Neural cell (in vitro differentiated cells): Measurements from ENCODE around the gene CASKIN1. TPM values are rescaled to one million over a fixed set of nuclear protein-coding genes. Genes with fewer than 3 reads are reported as not detected.
A peak's percentile ranks its signal among the peaks of the same experiment; 100 is the strongest.

Experiments
- H2AFZ ChIP-seq: fragments of 200-600, 300-800 bp; sonication (generic), shearing (Covaris generic); 2 replicates; pipeline ENCODE4 v1.6.0; 2014; ENCODE audit warnings: low read depth, mild to moderate bottlenecking, antibody characterized with exemption, low read length, moderate library complexity
- H3F3A ChIP-seq: fragments of 200-600 bp; shearing (Covaris generic); 2 replicates; pipeline ENCODE4 v1.6.1; 2016; ENCODE audit warnings: mild to moderate bottlenecking, moderate library complexity, mixed read lengths, antibody characterized with exemption, low read length; ENCODE audit not compliant: insufficient read depth, poor library complexity, severe bottlenecking
- H3K27ac ChIP-seq: fragments of 200-600, 300-800 bp; sonication (generic), shearing (Covaris generic); 2 replicates; pipeline ENCODE4 v1.5.1; 2014; ENCODE audit warnings: mild to moderate bottlenecking, low read length, moderate library complexity
- H3K27me3 ChIP-seq: fragments of 300-800, 200-600 bp; sonication (generic), shearing (Covaris generic); 2 replicates; pipeline ENCODE4 v1.6.0; 2014; ENCODE audit warnings: mild to moderate bottlenecking, low read depth, low read length, moderate library complexity; ENCODE audit not compliant: insufficient read depth
- H3K36me3 ChIP-seq: fragments of 300-800, 200-600 bp; sonication (generic), shearing (Covaris generic); 2 replicates; pipeline ENCODE4 v1.5.1; 2014; ENCODE audit warnings: mild to moderate bottlenecking, antibody characterized with exemption, low read length, moderate library complexity; ENCODE audit not compliant: insufficient read depth
- H3K4me2 ChIP-seq: fragments of 300-800, 200-600 bp; sonication (generic), shearing (Covaris generic); 2 replicates; pipeline ENCODE4 v1.6.0; 2014; ENCODE audit warnings: mild to moderate bottlenecking, low read length
- H3K4me3 ChIP-seq: fragments of 300-800, 200-600 bp; sonication (generic), shearing (Covaris generic); 2 replicates; pipeline ENCODE4 v1.5.1; 2014; ENCODE audit warnings: mild to moderate bottlenecking, low read length, moderate library complexity
- H3K79me2 ChIP-seq: fragments of 200-600 bp; shearing (Covaris generic); replicated peaks from 2 replicates; pipeline ENCODE4 v1.6.0; 2014; ENCODE audit warnings: mild to moderate bottlenecking, low read length, moderate library complexity; ENCODE audit not compliant: insufficient read depth
- H3K9ac ChIP-seq: fragments of 300-800, 200-600 bp; sonication (generic), shearing (Covaris generic); 2 replicates; pipeline ENCODE4 v1.6.1; 2016; ENCODE audit warnings: mild to moderate bottlenecking, low read length, mixed read lengths
- H3K9me2 ChIP-seq: fragments of 200-600 bp; shearing (Covaris generic); 2 replicates; pipeline ENCODE4 v1.6.1; 2016; ENCODE audit warnings: mild to moderate bottlenecking, low read length, mixed read lengths; ENCODE audit not compliant: insufficient read depth
- H3K9me3 ChIP-seq: fragments of 200-600, 300-800 bp; sonication (generic), shearing (Covaris generic); 2 replicates; pipeline ENCODE4 v1.6.1; 2016; ENCODE audit warnings: mild to moderate bottlenecking, mixed run types, low read length, moderate library complexity, mixed read lengths
- H4K20me1 ChIP-seq: fragments of 200-600 bp; shearing (Covaris generic); 2 replicates; pipeline ENCODE4 v1.6.1; 2016; ENCODE audit warnings: mild to moderate bottlenecking, mixed run types; ENCODE audit not compliant: insufficient read depth
- CTCF ChIP-seq: fragments of 450-650 bp; IDR thresholded peaks from 2 replicates; pipeline ENCODE4 v1.5.1; 2014; ENCODE audit warnings: antibody characterized with exemption, mild to moderate bottlenecking, moderate library complexity; ENCODE audit not compliant: poor library complexity, severe bottlenecking
- EP300 ChIP-seq: fragments of 450-650 bp; conservative IDR thresholded peaks from 2 replicates; pipeline ENCODE4 v1.6.1; 2014; ENCODE audit warnings: antibody characterized with exemption, mild to moderate bottlenecking, moderate library complexity; ENCODE audit not compliant: poor library complexity, severe bottlenecking
- EZH2 ChIP-seq: fragments of 200-600, 300-800 bp; shearing (Covaris generic), sonication (generic); IDR thresholded peaks from 2 replicates; pipeline ENCODE4 v1.6.1; 2014; ENCODE audit warnings: antibody characterized with exemption, low read length, borderline replicate concordance, mild to moderate bottlenecking; ENCODE audit not compliant: insufficient read depth, poor library complexity, severe bottlenecking
- MXI1 ChIP-seq: fragments of 450-650 bp; conservative IDR thresholded peaks from 2 replicates; pipeline ENCODE4 v1.6.1; 2014; ENCODE audit warnings: antibody characterized with exemption, mild to moderate bottlenecking; ENCODE audit not compliant: poor library complexity, severe bottlenecking
- POLR2AphosphoS5 ChIP-seq: IDR thresholded peaks from 2 replicates; pipeline ENCODE4 v1.6.1; 2012
- RAD21 ChIP-seq: fragments of 450-650 bp; conservative IDR thresholded peaks from 2 replicates; pipeline ENCODE4 v1.6.1; 2014; ENCODE audit warnings: antibody characterized with exemption, mild to moderate bottlenecking, moderate library complexity
- REST ChIP-seq: IDR thresholded peaks from 2 replicates; pipeline ENCODE4 v1.6.1; 2012; ENCODE audit warnings: borderline replicate concordance
- SMC3 ChIP-seq: fragments of 450-650 bp; conservative IDR thresholded peaks from 2 replicates; pipeline ENCODE4 v1.6.1; 2014; ENCODE audit warnings: antibody characterized with exemption, mild to moderate bottlenecking, moderate library complexity; ENCODE audit not compliant: poor library complexity
- TAF1 ChIP-seq: IDR thresholded peaks from 2 replicates; pipeline ENCODE4 v1.6.1; 2012; ENCODE audit warnings: low read depth
- polyA plus RNA-seq: library from polyadenylated mRNA; depleted of rRNA; stranded (reverse); fragments of >200 nt; gene quantifications from 2 replicates; pipeline ENCODE4 v1.2.3, GENCODE V29; 2014

Gene CASKIN1
- polyA plus RNA-seq, 1 donor from 2014 or later: 10.3 TPM

GRCh38 chr16:2237493-2238149 is 41.2 kb upstream of the CASKIN1 start:
- Histone ChIP-seq H2AFZ (no peak overlapping the region), H3K9ac (no peak overlapping the region), H3K36me3 (no peaks in the 10 kb centered on the region), H3K4me2 (no peak overlapping the region), H3K27me3 (peaks cover 15% of the 10 kb centered on the region), H3K9me2 (no peaks in the 10 kb centered on the region), H4K20me1 (no peaks in the 10 kb centered on the region), H3K27ac (no peak overlapping the region), H3F3A (no peaks in the 10 kb centered on the region), H3K79me2 (no peaks in the 10 kb centered on the region), H3K4me3 (no peak overlapping the region), H3K9me3 (no peaks in the 10 kb centered on the region)
- TF ChIP-seq POLR2AphosphoS5 (no peak), EZH2 (no peak), TAF1 (no peak), RAD21 (no peak), MXI1 (no peak), EP300 (no peak), REST (no peak), SMC3 (no peak), CTCF (no peak)

- Histone ChIP-seq H3K36me3 (no peaks in the 10 kb centered on the region), H3K27ac (no peak overlapping the region), H3K9me2 (no peaks in the 10 kb centered on the region), H3K9me3 (no peaks in the 10 kb centered on the region), H3F3A (no peaks in the 10 kb centered on the region), H3K4me3 (peak overlapping the region; percentile 25), H2AFZ (no peak overlapping the region), H3K79me2 (no peaks in the 10 kb centered on the region), H3K27me3 (peaks cover 15% of the 10 kb centered on the region), H3K4me2 (no peak overlapping the region), H4K20me1 (no peaks in the 10 kb centered on the region), H3K9ac (no peak overlapping the region)
- TF ChIP-seq MXI1 (no peak), SMC3 (no peak), RAD21 (no peak), EZH2 (no peak), POLR2AphosphoS5 (no peak), EP300 (no peak), CTCF (no peak), TAF1 (no peak), REST (no peak)
Observed at GRCh38 chr16:2237102-2237482, 40.7 kb upstream of the CASKIN1 start.
